Tibial nerve (tissue), 4 donors: ENCODE data around the gene EFNA5.

ENCODE experiments used
- EP300 ChIP-seq, 2 donors: sonication (generic); formaldehyde crosslinking; IDR thresholded peaks; one replicate each; pipeline ENCODE4 v1.6.1; 2017; ENCODE audit warnings: antibody characterized with exemption in 2 of 2, mild to moderate bottlenecking in 1 of 2
- POLR2A ChIP-seq, 2 donors: fragments of 450-650 bp; IDR thresholded peaks; one replicate each; pipeline ENCODE4 v1.6.1; 2017; ENCODE audit warnings: antibody characterized with exemption in 2 of 2, mild to moderate bottlenecking in 2 of 2, moderate library complexity in 2 of 2
- TF ChIP-seq, protein P1 (sequence below), 5 experiments: fragments of 200-600 bp in 3 of 5; fragments of 450-650 bp in 2 of 5; sonication (generic) in 3 of 5; IDR thresholded peaks; one replicate each; pipeline ENCODE4 v1.5.1; 2016 to 2019; ENCODE audit warnings: antibody characterized with exemption in 5 of 5, mild to moderate bottlenecking in 3 of 5, moderate library complexity in 2 of 5

DNA sequence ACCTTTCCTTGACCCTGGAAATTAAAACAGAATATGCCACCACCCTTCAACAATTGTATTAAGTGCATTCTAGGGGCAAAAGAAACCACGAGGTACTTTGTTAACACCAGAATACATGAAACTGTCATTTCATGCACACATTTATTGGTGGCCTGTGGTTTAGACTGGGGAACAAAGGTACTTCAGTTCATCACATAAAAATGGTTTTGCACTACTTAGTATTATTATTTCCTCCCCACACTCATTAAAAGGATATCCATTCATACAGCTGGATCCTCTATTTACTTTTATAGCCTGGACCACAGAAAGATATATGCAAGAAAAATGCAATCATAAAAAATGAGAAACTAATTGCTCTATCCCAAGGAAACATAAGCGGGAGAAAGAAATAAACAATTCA lies 230.9 kb downstream of the EFNA5 start:
- TF ChIP-seq, protein P1, sequence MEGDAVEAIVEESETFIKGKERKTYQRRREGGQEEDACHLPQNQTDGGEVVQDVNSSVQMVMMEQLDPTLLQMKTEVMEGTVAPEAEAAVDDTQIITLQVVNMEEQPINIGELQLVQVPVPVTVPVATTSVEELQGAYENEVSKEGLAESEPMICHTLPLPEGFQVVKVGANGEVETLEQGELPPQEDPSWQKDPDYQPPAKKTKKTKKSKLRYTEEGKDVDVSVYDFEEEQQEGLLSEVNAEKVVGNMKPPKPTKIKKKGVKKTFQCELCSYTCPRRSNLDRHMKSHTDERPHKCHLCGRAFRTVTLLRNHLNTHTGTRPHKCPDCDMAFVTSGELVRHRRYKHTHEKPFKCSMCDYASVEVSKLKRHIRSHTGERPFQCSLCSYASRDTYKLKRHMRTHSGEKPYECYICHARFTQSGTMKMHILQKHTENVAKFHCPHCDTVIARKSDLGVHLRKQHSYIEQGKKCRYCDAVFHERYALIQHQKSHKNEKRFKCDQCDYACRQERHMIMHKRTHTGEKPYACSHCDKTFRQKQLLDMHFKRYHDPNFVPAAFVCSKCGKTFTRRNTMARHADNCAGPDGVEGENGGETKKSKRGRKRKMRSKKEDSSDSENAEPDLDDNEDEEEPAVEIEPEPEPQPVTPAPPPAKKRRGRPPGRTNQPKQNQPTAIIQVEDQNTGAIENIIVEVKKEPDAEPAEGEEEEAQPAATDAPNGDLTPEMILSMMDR (IDR thresholded peaks at IDR 0.05): no peak
- TF ChIP-seq EP300 (IDR thresholded peaks at IDR 0.05) (no peak), POLR2A (IDR thresholded peaks at IDR 0.05) (no peak)
